ENCODE measurements around the gene EI24.

The EI24 gene

GRCh38 chr11:125605417-125605816 lies 36.1 kb downstream of the EI24 start:
- no peak for DNase-seq (ENCODE audit: low read depth)
- TF ChIP-seq CTCF (conservative IDR thresholded peaks at IDR 0.05; ENCODE audit: control insufficient read depth, insufficient read depth, low read depth, low read length) = no peak
- H3K4me3 ChIP-seq (ENCODE audit: control insufficient read depth, low read depth, low read length) = no peak overlapping the region

- H3K4me3 ChIP-seq (ENCODE audit: control insufficient read depth, low read depth, low read length) = no peak overlapping the region
- DNase-seq (ENCODE audit: low read depth) = no peak
- no peak for TF ChIP-seq CTCF (conservative IDR thresholded peaks at IDR 0.05; ENCODE audit: control insufficient read depth, insufficient read depth, low read depth, low read length)
Observed at GRCh38 chr11:125609545-125609944, 40.3 kb downstream of the EI24 start.

GRCh38 chr11:125618383-125618782 lies 49.1 kb downstream of the EI24 start:
- DNase-seq (ENCODE audit: low read depth) = no peak
- H3K4me3 ChIP-seq (ENCODE audit: control insufficient read depth, low read depth, low read length) = no peak overlapping the region
- TF ChIP-seq CTCF (conservative IDR thresholded peaks at IDR 0.05; ENCODE audit: control insufficient read depth, insufficient read depth, low read depth, low read length) = no peak

- no peak overlapping the region for H3K4me3 ChIP-seq (ENCODE audit: control insufficient read depth, low read depth, low read length)
- TF ChIP-seq CTCF (conservative IDR thresholded peaks at IDR 0.05; ENCODE audit: control insufficient read depth, insufficient read depth, low read depth, low read length) = no peak
- peak; percentile 63 for DNase-seq (ENCODE audit: low read depth)
Observed at GRCh38 chr11:125621995-125622394, 52.7 kb downstream of the EI24 start.

GRCh38 chr11:125623064-125623463 lies 53.8 kb downstream of the EI24 start:
- H3K4me3 ChIP-seq (ENCODE audit: control insufficient read depth, low read depth, low read length) = no peak overlapping the region
- TF ChIP-seq CTCF (conservative IDR thresholded peaks at IDR 0.05; ENCODE audit: control insufficient read depth, insufficient read depth, low read depth, low read length) = no peak
- DNase-seq (ENCODE audit: low read depth) = no peak

GRCh38 chr11:125624756-125625213 lies 55.5 kb downstream of the EI24 start, which contains the start of gene CHEK1:
Gene CHEK1 (plus strand): TSS chr11:125625163. CDS start chr11:125626769, 1,606 bp downstream.
- no peak for DNase-seq (ENCODE audit: low read depth)
- TF ChIP-seq CTCF (conservative IDR thresholded peaks at IDR 0.05; ENCODE audit: control insufficient read depth, insufficient read depth, low read depth, low read length) = no peak
- H3K4me3 ChIP-seq (ENCODE audit: control insufficient read depth, low read depth, low read length) = peak within 1 kb of the TSS; percentile 69

- DNase-seq (ENCODE audit: low read depth) = no peak
- no peak for TF ChIP-seq CTCF (conservative IDR thresholded peaks at IDR 0.05; ENCODE audit: control insufficient read depth, insufficient read depth, low read depth, low read length)
Observed at GRCh38 chr11:125625225-125625629, 56.0 kb downstream of the EI24 start.

More at GRCh38 chr11:125625225-125625629, 56.0 kb downstream of the EI24 start:
- peak overlapping the region; percentile 69 for H3K4me3 ChIP-seq (ENCODE audit: control insufficient read depth, low read depth, low read length)

Data from fibroblast of mammary gland (primary cell).